PFSK-1 (cell line): Measurements from ENCODE around the gene DPH6.

ENCODE experiments used
- FOXP2 ChIP-seq: optimal IDR thresholded peaks from 2 replicates; pipeline ENCODE3; 2011; ENCODE audit warnings: borderline replicate concordance, control low read depth, inconsistent platforms; ENCODE audit not compliant: insufficient read depth; ENCODE audit errors: extremely low read length, extremely low read depth
- POLR2AphosphoS5 ChIP-seq: IDR thresholded peaks from 2 replicates; pipeline ENCODE4 v1.6.1; 2012; ENCODE audit warnings: low read depth, mild to moderate bottlenecking, control low read depth, low read length, moderate library complexity
- TAF1 ChIP-seq: IDR thresholded peaks from 2 replicates; pipeline ENCODE4 v1.6.1; 2012; ENCODE audit warnings: low read length, control low read depth, borderline replicate concordance; ENCODE audit not compliant: insufficient read depth
- TF ChIP-seq, protein P1 (sequence below), 2 experiments: IDR thresholded peaks; 2 replicates each; pipeline versions ENCODE4 v1.6.1 to v1.8.0; 2011 to 2012; ENCODE audit warnings: low read depth in 2 of 2, low read length in 2 of 2, control low read depth in 1 of 2, inconsistent platforms in 1 of 2, mild to moderate bottlenecking in 1 of 2, moderate library complexity in 1 of 2; ENCODE audit not compliant: insufficient read depth in 1 of 2

- TF ChIP-seq POLR2AphosphoS5: no peak
- TF ChIP-seq FOXP2: no peak
- TF ChIP-seq, protein P1, sequence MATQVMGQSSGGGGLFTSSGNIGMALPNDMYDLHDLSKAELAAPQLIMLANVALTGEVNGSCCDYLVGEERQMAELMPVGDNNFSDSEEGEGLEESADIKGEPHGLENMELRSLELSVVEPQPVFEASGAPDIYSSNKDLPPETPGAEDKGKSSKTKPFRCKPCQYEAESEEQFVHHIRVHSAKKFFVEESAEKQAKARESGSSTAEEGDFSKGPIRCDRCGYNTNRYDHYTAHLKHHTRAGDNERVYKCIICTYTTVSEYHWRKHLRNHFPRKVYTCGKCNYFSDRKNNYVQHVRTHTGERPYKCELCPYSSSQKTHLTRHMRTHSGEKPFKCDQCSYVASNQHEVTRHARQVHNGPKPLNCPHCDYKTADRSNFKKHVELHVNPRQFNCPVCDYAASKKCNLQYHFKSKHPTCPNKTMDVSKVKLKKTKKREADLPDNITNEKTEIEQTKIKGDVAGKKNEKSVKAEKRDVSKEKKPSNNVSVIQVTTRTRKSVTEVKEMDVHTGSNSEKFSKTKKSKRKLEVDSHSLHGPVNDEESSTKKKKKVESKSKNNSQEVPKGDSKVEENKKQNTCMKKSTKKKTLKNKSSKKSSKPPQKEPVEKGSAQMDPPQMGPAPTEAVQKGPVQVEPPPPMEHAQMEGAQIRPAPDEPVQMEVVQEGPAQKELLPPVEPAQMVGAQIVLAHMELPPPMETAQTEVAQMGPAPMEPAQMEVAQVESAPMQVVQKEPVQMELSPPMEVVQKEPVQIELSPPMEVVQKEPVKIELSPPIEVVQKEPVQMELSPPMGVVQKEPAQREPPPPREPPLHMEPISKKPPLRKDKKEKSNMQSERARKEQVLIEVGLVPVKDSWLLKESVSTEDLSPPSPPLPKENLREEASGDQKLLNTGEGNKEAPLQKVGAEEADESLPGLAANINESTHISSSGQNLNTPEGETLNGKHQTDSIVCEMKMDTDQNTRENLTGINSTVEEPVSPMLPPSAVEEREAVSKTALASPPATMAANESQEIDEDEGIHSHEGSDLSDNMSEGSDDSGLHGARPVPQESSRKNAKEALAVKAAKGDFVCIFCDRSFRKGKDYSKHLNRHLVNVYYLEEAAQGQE (IDR thresholded peaks at IDR 0.05; ENCODE audit: insufficient read depth in 1 of 2, low read depth in 2 of 2, low read length in 2 of 2): no peak
- no peak for TF ChIP-seq TAF1
These were observed 15.3 kb downstream of the DPH6 start for GRCh38 chr15:35530698-35531097.
